NAMALWA (cell line): ENCODE measurements around the gene MSL1.
"Not testable (repeated sequence)": the region's sequence is repeated elsewhere in the genome, so short reads cannot be mapped to it uniquely, and the experiment has no call there.

Source experiments
- DNase-seq: peaks from one replicate; pipeline ENCODE4 v3.0.0-alpha.2; 2015; ENCODE audit warnings: low spot score

Gene MSL1

DNA sequence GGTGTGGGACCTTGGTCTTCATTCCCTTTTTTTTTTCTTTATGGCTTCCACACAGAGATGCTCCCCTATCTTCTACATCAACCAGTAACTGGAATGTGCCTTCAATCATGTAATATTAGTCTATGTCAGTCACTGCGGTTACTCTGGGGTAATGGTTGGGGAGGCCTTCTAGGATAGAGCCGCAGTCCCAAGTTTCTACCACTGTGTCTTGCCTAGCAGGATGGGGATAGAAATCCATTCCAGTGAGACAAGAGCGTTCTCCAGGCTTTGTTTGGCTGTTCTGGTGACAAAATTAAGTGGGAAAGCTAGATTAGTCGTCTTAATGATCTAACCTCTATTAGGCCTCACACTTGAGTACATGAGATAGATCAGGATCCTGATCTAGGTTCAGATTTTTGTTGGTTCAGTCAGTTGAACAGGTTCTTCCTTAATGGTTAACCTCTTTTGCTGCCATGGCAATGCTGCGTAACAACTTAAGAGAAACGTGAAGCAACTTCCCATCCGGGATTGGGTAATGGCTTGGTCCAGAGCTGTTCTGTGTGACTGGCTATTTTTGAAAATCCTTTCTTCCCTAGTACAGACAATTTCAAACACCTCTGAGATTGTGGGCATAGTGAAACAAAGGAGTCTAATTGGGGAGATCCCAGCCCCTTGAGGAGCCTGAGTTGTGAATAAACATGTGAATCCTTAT lies 8.7 kb downstream of the MSL1 start:
- no peak for DNase-seq

- DNase-seq: no peak
Measured at GRCh38 chr17:40134184-40134583, 12.4 kb downstream of the MSL1 start.

- DNase-seq: peak; percentile 31
Measured at GRCh38 chr17:40135817-40136216, 14.0 kb downstream of the MSL1 start.

DNA sequence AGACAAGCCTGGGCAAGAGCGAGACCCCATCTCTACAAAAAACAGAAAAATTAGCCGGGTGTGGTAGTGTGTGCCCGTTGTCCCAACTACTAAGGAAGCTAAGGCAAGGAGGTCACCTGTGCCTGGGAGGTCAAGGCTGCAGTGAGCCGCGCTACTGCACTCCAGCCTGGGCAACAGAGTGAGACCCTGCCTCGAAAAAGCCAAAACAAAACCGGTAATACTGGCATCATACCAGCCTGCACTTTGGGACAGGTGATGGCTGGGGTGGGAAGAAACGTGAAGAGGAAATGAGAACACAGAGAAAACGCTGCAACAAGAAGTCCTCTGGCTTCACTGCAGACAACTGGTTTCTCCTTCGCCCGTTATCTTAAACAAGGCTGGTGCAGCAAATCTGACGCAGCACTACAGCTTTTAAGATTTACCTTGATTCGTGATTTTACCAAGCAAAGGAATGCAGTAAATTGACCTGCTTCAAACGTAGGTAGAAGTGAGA lies 17.8 kb downstream of the MSL1 start:
- no peak for DNase-seq

DNA sequence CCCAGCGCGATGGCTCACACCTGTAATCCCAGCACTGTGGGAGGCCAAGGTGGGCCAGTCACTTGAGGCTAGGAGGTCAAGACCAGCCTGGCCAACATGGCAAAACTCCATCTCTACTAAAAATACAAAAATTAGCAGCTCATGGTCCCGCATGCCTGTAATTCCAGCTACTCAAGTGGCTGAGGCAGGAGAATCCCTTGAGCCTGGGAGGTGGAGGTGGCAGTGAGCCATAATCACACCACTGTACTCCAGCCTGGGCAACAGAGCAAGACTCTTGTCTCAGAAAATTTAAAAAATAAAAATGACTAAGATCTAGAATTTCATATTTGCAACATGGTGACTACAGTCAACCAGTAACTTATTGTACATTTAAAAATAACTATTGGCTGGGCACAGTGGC lies 21.4 kb downstream of the MSL1 start:
- DNase-seq: not testable (repeated sequence)

GRCh38 chr17:40145476-40145875 lies 23.7 kb downstream of the MSL1 start:
- DNase-seq: no peak

DNA sequence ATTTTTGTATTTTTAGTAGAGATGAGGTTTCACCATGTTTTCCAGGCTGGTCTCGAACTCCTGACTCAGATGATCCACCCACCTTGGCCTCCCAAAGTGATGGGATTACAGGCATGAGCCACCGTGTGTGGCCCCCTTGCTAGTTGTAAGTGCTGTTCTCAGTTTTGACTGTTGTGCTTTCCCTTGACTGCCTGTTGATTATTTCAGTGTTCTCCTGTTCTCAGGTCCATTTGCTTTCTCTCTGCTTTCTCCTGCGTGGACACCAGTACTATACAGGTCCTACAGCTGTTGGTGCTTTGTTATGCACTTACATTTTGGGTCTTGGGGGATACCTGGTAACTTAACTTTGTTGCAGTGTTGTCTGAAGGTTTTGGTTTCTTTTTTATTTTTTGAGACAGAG lies 26.8 kb downstream of the MSL1 start:
- no peak for DNase-seq

DNA sequence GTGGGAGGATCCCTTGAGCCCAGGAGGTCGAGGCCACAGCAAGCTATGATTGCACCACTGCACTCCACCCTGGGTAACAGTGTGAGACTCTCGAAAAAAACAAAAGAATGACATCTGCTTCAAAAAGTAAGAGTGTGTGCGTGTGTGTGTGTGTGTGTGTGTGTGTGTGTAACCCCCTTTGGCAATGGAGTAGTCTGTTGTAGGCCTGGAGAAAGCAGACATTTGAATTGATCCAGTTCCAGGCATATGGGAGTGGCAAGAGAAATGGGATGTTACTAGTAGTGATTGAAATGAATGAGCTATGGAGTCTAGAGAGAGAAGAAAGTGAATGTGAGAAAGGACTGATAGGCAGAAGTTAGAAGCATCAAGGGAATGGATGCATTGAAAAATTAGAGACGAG lies 28.5 kb downstream of the MSL1 start:
- DNase-seq: no peak

- no peak for DNase-seq
Measured at GRCh38 chr17:40151414-40151963, 29.7 kb downstream of the MSL1 start.

GRCh38 chr17:40153603-40154236 lies 31.9 kb downstream of the MSL1 start:
- no peak for DNase-seq

GRCh38 chr17:40157973-40158372 lies 36.2 kb downstream of the MSL1 start:
- no peak for DNase-seq

DNA sequence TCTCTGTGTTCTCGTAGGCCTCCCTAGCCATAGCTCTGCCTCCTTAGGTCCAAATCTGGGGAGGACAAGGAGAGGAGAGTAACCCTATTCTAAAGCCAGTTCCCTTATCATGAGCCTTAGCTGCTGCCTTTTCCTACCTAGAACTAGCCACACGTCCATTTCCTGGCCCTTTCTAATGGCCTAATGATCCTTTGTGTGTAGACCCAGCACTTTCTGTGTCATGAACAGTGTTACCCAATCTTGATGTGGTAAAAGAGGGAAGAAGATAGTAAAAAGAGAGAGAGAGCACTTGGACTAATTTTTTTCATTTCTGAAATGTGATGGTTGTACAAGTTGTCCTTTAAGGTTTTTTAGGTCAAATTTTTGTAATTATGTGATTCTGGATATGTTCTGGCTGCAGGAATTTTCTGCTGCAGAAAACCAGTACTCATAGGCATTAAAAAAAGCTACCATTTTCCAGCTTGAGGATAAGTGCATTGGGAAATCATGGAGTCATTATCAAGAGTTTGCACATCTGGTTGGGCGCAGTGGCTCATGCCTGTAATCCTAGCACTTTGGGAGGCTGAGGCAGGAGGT lies 36.8 kb downstream of the MSL1 start:
- no peak for DNase-seq

DNA sequence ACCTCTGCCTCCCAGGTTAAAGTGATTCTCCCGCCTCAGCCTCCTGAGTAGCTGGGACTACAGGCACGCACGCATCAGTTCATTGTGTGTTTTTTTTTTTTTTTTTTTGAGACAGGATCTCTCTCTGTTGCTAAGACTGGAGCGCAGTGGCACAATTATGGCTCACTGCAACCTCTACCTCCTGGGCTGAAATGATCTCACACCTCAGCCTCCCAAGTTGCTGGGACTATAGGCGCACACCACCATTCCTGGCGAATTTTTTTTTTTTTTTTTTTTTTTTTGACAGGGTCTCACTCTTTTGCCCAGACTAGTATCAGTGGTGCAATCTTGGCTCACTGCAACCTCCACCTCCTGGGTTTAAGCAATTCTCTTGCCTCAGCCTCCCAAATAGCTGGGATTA lies 37.7 kb downstream of the MSL1 start:
- no peak for DNase-seq

- no peak for DNase-seq
Measured at GRCh38 chr17:40167685-40168261, 46.0 kb downstream of the MSL1 start.

- DNase-seq: peak; percentile 72
Measured at GRCh38 chr17:40168262-40168832, 46.6 kb downstream of the MSL1 start.

DNA sequence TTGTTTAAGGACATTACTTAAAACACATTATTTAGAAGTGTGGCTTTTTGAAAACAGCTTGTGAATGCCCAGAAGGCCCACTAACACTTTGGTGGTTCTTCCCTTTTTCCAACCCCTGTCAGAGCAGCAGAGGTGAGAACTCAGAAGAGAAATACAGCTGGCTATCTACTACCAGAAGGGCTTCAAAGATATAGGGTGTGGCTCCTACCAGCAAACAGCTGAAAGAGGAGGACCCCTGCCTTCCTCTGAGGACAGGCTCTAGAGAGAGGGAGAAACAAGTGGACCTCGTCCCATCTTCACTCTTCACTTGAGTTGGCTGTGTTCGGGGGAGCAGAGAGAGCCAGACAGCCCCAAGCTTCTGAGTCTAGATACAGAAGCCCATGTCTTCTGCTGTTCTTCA lies 48.6 kb downstream of the MSL1 start:
- DNase-seq: no peak

DNA sequence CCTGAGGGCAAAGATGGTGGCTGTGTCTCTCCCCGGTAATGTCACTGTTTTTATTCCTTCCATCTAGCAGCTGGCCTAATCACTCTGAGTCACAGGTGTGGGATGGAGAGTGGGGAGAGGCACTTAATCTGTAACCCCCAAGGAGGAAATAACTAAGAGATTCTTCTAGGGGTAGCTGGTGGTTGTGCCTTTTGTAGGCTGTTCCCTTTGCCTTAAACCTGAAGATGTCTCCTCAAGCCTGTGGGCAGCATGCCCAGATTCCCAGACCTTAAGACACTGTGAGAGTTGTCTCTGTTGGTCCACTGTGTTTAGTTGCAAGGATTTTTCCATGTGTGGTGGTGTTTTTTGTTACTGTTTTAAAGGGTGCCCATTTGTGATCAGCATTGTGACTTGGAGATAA lies 50.0 kb downstream of the MSL1 start:
- no peak for DNase-seq

GRCh38 chr17:40173091-40173777 lies 51.5 kb downstream of the MSL1 start:
- no peak for DNase-seq

- no peak for DNase-seq
Measured at GRCh38 chr17:40173778-40174135, 52.0 kb downstream of the MSL1 start.

DNA sequence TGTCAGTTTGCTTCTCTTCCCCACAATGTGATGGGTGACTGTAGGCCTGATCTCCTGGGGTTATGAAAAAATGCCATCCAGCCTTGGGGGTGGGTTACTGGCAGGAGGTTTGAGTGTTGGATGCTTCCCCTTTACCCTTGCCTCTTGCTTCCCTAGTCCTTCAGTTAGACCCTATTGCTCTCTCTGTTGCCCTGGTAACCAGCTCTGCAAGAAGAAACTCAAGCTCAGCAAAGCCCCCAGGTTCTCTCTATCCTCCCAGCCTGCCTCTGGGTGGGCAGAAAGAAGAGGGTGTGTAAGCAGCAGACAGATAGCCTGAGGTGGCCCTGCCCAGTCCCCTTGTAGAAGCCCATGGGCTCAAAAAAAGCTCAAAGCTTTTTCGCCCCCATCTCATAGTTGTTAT lies 52.7 kb downstream of the MSL1 start:
- DNase-seq: no peak

DNA sequence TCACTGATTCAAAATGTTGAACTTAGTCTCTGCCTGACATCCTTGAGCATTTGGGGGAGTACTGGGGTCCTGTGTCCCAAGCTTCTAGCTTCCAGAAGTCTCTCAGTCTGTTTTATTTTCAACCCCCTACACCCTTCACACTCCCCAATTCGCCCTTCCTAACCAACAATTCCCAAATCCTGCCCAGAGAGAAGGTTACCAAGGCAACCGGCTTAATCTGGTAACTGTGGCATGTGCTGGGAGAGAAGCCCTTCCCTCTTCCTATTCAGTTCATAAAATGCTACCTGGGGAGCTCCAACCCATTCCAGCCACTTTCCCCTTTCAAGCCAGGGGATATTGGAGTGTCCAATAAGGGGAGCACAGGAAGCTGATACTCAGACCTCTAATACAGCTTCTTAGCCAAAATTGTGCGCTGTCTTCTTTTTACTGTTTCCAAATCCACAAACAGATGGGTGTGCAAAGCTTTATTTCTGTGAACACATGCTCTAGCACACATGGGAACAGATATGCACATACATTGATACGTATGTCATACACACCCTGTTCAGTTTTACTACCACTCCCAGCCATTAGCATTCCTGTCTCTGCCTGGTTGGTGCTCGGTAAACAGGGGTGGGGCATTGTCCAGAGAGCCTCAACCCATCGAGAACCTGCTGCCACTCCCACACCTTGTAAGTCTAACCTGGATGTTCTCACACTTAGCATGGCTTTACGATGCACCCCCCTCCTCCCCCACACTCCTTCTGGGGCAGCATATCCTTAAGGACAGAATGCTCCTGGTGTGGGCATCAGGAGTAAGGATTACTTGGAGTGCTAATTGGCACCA lies 54.4 kb downstream of the MSL1 start:
- DNase-seq: no peak
